Naive thymus-derived CD8-positive, alpha-beta T cell (primary cell): ENCODE results near the gene OVOL3. TPM values are rescaled to one million over a fixed set of nuclear protein-coding genes. Genes with fewer than 3 reads are reported as not detected.
"Not testable (repeated sequence)": the region's sequence is repeated elsewhere in the genome, so short reads cannot be mapped to it uniquely, and the experiment has no call there.

Source experiments
- ATAC-seq, 2 donors: fragments of 150-1000 bp; cut with Tn5 transposase in 1 of 2; sonication (Bioruptor Pico), chemical (Tn5 transposase) in 1 of 2; 1 replicate in 1 of 2; 2 replicates in 1 of 2; pipeline ENCODE4 v1.10.0; 2021; ENCODE audit warnings: mild to moderate bottlenecking in 2 of 2, moderate library complexity in 2 of 2
- POLR2A ChIA-PET: fragments of 350-600 bp; sonication (Branson Sonifier 250); formaldehyde crosslinking; loops from one replicate; lab custom pipeline; 2021; ENCODE audit warnings: antibody characterized with exemption; lab: Charles Lee
- DNase-seq, 10 donors: peaks; one replicate each; pipeline versions ENCODE4 v3.0.0 to v3.0.0-alpha.2; 2020 to 2022
- H3K27ac Mint-ChIP-seq, 10 donors: one replicate each; pipeline ENCODE4 v1.8.0; 2020 to 2022; ENCODE audit warnings: mild to moderate bottlenecking in 10 of 10, mixed read lengths in 10 of 10, moderate library complexity in 4 of 10, inconsistent platforms in 1 of 10
- H3K27me3 Mint-ChIP-seq, 5 donors: one replicate each; pipeline ENCODE4 v1.8.0; 2021 to 2022; ENCODE audit warnings: mixed read lengths in 5 of 5
- H3K36me3 Mint-ChIP-seq, 3 donors: one replicate each; pipeline ENCODE4 v1.8.0; 2020 to 2022; ENCODE audit warnings: mixed read lengths in 3 of 3, mild to moderate bottlenecking in 2 of 3, inconsistent platforms in 1 of 3
- H3K4me1 Mint-ChIP-seq, 4 donors: one replicate each; pipeline ENCODE4 v1.8.0; 2021 to 2022; ENCODE audit warnings: mixed read lengths in 4 of 4
- H3K4me3 Mint-ChIP-seq, 10 donors: one replicate each; pipeline ENCODE4 v1.8.0; 2020 to 2022; ENCODE audit warnings: mild to moderate bottlenecking in 10 of 10, mixed read lengths in 10 of 10, moderate library complexity in 6 of 10, inconsistent platforms in 1 of 10
- H3K9me3 Mint-ChIP-seq, 9 donors: one replicate each; pipeline ENCODE4 v1.8.0; 2020 to 2022; ENCODE audit warnings: mixed read lengths in 9 of 9, mild to moderate bottlenecking in 3 of 9, inconsistent platforms in 1 of 9, moderate library complexity in 1 of 9
- polyA plus RNA-seq, 3 donors: library from polyadenylated mRNA; unstranded; fragments of 300-500 nt; fragmentation: Illumina TruSeq; gene quantifications; one replicate each; pipeline ENCODE4 v1.2.3, GENCODE V29; 2021
- total RNA-seq, 8 experiments: library from RNA in 2 of 8; stranded (reverse) in 2 of 8; gene quantifications; one replicate each; pipeline ENCODE4 v1.2.3 and lab custom pipeline; 2021 to 2026

Gene OVOL3
- total and polyA plus RNA-seq, 5 experiments from 2014 or later = not detected

DNA sequence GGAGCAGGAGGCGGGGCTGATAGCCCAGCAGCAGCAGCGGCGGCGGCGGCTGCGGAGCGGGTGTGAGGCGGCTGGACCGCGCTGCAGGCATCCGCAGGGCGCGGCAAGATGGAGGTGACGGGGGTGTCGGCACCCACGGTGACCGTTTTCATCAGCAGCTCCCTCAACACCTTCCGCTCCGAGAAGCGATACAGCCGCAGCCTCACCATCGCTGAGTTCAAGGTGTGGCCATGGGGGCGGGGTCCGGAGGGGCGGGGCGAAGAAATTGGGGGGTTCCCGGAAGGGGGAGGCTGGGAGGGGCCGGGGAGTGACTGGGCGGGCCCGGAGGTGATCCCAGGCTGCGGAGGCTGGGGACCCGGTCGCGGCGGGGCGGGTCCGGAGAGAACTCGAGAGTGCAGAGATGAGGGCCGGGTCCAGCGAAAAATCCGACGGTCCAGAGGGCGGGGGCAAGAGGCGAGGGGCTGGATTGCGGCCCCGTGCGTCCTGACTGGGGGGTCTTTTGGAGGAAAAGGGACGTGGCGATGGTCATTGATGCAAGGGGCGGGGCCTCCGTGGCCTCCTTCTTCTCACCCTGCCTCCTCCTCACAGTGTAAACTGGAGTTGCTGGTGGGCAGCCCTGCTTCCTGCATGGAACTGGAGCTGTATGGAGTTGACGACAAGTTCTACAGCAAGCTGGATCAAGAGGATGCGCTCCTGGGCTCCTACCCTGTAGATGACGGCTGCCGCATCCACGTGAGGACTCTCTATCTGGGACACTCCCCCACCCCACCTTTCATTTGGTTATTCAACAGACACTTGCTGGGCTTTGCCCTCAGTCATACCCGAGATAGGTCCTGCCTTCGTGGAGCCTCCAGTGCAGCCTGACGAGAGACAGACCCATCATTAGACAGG lies 4.8 kb downstream of the OVOL3 start, which contains the start of gene TBCB:
TSS of gene TBCB (plus strand) at position 16 of the 891 bp plus-strand sequence. CDS start at position 109, 93 bp downstream.
- Mint-ChIP-seq H3K36me3 (peaks cover 0 to 45% (median 16%) of the 10 kb centered on the region in 3 donors), H3K4me1 (peaks cover 22 to 63% (median 55%) of the 10 kb centered on the region in 4 donors)
- POLR2A ChIA-PET = interaction anchor here (0.5 to 4.0 kb wide), 18 partner anchors 11 to 1118 kb away, joined by 3 to 42 read pairs (median 4); partner anchors contain the start of genes ALKBH6, CAPNS1, COX6B1 and PSENEN

DNA sequence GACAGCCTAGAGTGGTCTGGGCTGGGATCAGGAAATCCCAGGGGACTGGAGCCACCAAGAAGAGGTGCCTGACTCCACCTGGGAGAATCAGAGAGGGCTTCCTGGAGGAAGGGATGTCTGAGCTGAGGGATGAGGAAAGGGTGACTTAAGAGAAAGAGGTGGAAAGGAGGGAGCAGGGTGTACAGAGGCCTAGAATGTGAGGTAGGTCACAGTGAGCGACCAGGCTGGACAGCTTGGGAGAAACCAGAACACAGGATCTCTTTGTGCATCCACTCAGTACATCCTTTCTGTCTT lies 5.3 kb downstream of the OVOL3 start:
- POLR2A ChIA-PET = interaction anchor here (1.0 to 4.0 kb wide), 7 partner anchors 11 to 102 kb away, joined by 3 to 42 read pairs (median 16); partner anchors contain the start of genes ALKBH6, CAPNS1, THAP8 and ZNF146
- Mint-ChIP-seq H3K9me3 (peaks cover 0 to 3% (median 0%) of the 10 kb centered on the region in 9 donors), H3K27ac (peak overlapping the region; percentile 93 to 99 (median 98)), H3K4me1 (peaks cover 22 to 63% (median 55%) of the 10 kb centered on the region in 4 donors), H3K4me3 (peak overlapping the region; percentile 83 to 99 (median 94)), H3K36me3 (peaks cover 0 to 47% (median 16%) of the 10 kb centered on the region in 3 donors), H3K27me3 (peaks cover 0 to 4% (median 0%) of the 10 kb centered on the region in 5 donors)
- no peak for DNase-seq
- ATAC-seq = no peak

More for the DNA sequence above, 4.8 kb downstream of the OVOL3 start, which contains the start of gene TBCB:
- peaks cover 0 to 3% (median 0%) of the 10 kb centered on the region in 9 donors for H3K9me3 Mint-ChIP-seq
- DNase-seq = peak in 5 of 10 donors; percentile 84 to 94 (median 91)
- H3K4me3 Mint-ChIP-seq = peak within 1 kb of the TSS; percentile 83 to 99 (median 94)
- peak within 1 kb of the TSS; percentile 93 to 99 (median 98) for H3K27ac Mint-ChIP-seq
- peaks cover 0 to 4% (median 0%) of the 10 kb centered on the region in 5 donors for H3K27me3 Mint-ChIP-seq
- ATAC-seq = peak; percentile 47

DNA sequence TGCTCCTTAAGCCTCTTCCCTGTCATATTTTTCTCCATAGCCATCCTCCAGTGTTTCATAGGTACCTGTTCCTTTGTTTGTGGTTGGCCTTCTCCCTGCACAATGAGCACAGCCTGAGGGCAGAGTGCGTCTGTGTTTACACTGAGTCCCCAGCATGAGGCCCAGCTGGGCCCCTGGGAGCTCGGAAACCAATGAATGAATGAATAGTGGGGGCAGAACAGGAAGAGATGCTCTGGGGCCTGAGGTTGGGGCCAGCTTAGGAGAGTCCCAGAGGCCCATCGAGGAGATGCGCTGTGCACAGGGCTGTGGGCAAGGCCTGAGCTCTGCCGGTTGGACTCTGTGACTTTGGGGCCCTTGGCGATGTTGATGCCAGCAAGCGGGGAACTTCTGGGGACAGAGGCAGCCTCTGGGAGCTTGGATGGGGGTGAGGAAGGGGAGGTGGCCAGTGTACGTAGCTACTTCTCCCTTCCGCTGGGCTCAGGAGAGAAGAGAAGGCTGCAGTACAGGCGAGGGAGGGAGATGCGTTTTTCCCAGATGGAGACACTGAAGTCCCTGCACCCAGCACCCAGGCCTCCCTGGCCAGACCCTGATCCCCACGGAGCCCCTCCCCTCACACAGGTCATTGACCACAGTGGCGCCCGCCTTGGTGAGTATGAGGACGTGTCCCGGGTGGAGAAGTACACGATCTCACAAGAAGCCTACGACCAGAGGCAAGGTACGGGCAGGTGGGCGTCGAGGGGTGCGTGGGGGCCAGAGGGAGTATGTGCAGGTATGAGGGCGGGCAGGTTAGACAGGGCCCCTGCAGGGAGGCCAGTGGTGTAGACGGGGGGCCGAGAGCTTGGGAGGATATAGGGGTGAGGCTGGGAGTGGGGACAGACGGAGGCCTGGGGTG lies 9.4 kb downstream of the OVOL3 start:
- Mint-ChIP-seq H3K9me3 (no peaks in the 10 kb centered on the region), H3K36me3 (peaks cover 0 to 67% (median 14%) of the 10 kb centered on the region in 3 donors), H3K4me3 (peak overlapping the region in 2 of 10 donors; percentile 26 to 58), H3K27ac (peak overlapping the region in 5 of 10 donors; percentile 17 to 75 (median 56)), H3K27me3 (no peaks in the 10 kb centered on the region), H3K4me1 (peaks cover 12 to 38% (median 29%) of the 10 kb centered on the region in 4 donors)
- ATAC-seq (no peak), DNase-seq (no peak)
- POLR2A ChIA-PET = interaction anchor here (0.6 kb wide), 1 partner anchor 21 kb away, joined by 3 read pairs; no protein-coding TSS in a partner anchor

DNA sequence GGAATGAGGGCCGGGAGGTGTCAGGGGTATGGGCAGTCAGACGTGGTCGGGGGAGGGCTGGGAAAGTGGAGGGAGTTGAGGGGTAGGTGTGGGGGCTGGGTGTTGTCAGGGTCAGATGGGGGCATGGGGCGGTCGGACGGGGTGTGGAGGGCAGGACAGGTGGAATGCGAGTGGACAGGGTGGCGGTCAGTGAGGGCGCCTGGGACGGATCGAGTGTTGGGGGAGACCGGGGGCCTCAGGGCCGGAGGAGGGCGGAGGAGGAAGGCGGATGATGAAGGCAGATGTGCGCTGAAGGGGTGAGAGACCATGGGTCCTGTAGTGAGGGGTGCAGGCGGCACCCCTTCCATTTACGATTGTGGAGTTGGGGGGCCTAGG lies 10.0 kb downstream of the OVOL3 start:
- DNase-seq (no peak), ATAC-seq (no peak)
- Mint-ChIP-seq H3K27ac (no peak overlapping the region), H3K4me3 (no peak overlapping the region), H3K36me3 (peaks cover 0 to 73% (median 14%) of the 10 kb centered on the region in 3 donors), H3K27me3 (no peaks in the 10 kb centered on the region), H3K9me3 (no peaks in the 10 kb centered on the region), H3K4me1 (peaks cover 12 to 34% (median 25%) of the 10 kb centered on the region in 4 donors)
- POLR2A ChIA-PET = interaction anchor here (0.6 kb wide), 1 partner anchor 22 kb away, joined by 3 read pairs; no protein-coding TSS in a partner anchor

DNA sequence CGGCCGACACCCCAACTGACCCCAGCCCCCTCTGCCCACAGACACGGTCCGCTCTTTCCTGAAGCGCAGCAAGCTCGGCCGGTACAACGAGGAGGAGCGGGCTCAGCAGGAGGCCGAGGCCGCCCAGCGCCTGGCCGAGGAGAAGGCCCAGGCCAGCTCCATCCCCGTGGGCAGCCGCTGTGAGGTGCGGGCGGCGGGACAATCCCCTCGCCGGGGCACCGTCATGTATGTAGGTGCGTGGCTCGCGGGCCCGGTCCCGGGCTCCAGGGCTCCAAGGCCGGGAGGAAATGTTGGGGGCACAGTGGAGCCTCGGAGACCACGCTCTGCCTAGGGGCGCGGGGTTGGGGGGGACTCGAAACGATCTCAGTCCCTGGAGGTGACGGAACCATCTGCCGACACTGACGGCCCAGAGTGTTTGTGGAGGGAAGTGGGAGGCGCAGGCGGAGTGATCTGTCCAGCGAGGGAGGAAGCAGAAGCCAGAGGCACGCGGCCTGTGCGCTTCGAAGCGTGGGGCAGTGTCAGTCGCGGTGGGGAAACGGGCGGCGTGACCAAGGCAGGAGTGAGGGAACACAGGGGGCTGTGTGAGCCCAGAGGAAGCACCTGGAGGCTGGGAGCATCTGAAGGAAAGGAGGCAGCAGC lies 10.7 kb downstream of the OVOL3 start:
- Mint-ChIP-seq H3K27ac (no peak overlapping the region), H3K36me3 (peaks cover 0 to 74% (median 14%) of the 10 kb centered on the region in 3 donors), H3K4me3 (no peak overlapping the region), H3K9me3 (no peaks in the 10 kb centered on the region), H3K4me1 (peaks cover 7 to 28% (median 19%) of the 10 kb centered on the region in 4 donors), H3K27me3 (no peaks in the 10 kb centered on the region)
- DNase-seq = no peak
- ATAC-seq = no peak
- POLR2A ChIA-PET = no interaction called here

DNA sequence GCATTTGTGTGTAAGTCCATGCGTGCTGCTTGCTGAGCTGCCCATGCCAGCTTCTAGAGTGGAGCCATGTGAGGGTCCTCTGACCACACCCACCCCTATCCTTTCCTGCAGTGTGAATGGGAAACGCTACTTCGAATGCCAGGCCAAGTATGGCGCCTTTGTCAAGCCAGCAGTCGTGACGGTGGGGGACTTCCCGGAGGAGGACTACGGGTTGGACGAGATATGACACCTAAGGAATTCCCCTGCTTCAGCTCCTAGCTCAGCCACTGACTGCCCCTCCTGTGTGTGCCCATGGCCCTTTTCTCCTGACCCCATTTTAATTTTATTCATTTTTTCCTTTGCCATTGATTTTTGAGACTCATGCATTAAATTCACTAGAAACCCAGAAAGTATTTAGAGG lies 14.6 kb downstream of the OVOL3 start:
- ATAC-seq (no peak), DNase-seq (no peak)
- Mint-ChIP-seq H3K27ac (peak overlapping the region in 3 of 10 donors; percentile 8 to 78 (median 57)), H3K4me1 (peaks cover 2 to 19% (median 14%) of the 10 kb centered on the region in 4 donors), H3K36me3 (peaks cover 0 to 47% (median 5%) of the 10 kb centered on the region in 3 donors), H3K27me3 (no peaks in the 10 kb centered on the region), H3K9me3 (no peaks in the 10 kb centered on the region), H3K4me3 (no peak overlapping the region)
- POLR2A ChIA-PET = interaction anchor here (1.3 to 5.1 kb wide), 2 partner anchors 11 to 15 kb away, joined by 4 to 42 read pairs; partner anchors contain the start of genes CAPNS1, POLR2I and TBCB

DNA sequence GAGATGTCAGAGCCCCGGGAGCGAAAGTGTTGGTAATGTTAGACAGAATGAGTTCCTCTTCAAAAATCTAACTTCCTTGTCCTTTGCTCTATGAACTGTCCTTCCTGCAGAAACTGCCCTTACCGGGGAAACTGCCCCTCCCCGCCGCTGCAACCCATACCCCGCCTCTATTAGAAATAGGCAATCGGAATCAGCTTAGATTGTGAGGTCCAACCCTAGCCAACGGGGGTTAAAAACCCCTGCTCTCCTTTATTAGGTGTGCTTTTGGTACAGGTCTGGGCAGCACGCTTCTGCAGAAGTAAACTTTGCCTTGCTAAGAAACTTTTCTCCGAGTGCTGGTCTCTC lies 17.4 kb downstream of the OVOL3 start:
- peaks cover 0 to 28% (median 0%) of the 10 kb centered on the region in 3 donors for H3K36me3 Mint-ChIP-seq
- ATAC-seq (peak in 1 of 2 donors; percentile 18), DNase-seq (no peak)
- POLR2A ChIA-PET = interaction anchor here (0.7 to 5.1 kb wide), 9 partner anchors 12 to 380 kb away, joined by 3 to 42 read pairs (median 4); partner anchors contain the start of genes CAPNS1, LIN37, POLR2I and TBCB
- peak overlapping the region; percentile 60 to 95 (median 91) for H3K27ac Mint-ChIP-seq
- peaks cover 2 to 41% (median 16%) of the 10 kb centered on the region in 4 donors for H3K4me1 Mint-ChIP-seq
- H3K9me3 Mint-ChIP-seq = no peaks in the 10 kb centered on the region
- no peaks in the 10 kb centered on the region for H3K27me3 Mint-ChIP-seq
- peak overlapping the region; percentile 83 to 93 (median 90) for H3K4me3 Mint-ChIP-seq

DNA sequence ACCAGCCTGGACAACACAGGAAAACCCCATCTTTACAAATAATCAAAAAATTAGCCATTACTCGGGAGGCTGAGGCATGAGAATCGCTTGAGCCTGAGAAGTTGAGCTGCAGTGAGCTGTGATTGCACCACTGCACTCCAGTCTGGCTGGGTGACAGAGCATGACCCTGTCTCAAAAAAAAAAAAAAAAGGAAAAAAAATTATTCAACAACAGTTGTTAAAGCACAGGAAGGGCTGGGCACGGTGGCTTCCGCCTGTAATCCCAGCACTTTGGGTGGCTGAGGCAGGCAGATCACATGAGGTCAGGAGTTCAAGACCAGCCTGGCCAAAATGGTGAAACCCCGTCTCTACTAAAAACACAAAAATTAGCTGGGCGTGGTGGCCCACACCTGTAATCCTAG lies 20.3 kb downstream of the OVOL3 start:
- ATAC-seq, H3K36me3 Mint-ChIP-seq, DNase-seq, POLR2A ChIA-PET, H3K27me3 Mint-ChIP-seq, H3K9me3 Mint-ChIP-seq: not testable (repeated sequence)
- H3K4me1 Mint-ChIP-seq = peaks cover 2 to 44% (median 16%) of the 10 kb centered on the region in 4 donors
- H3K4me3 Mint-ChIP-seq = peak overlapping the region in 1 of 10 donors; percentile 24
- H3K27ac Mint-ChIP-seq = peak overlapping the region in 2 of 10 donors; percentile 36 to 69

DNA sequence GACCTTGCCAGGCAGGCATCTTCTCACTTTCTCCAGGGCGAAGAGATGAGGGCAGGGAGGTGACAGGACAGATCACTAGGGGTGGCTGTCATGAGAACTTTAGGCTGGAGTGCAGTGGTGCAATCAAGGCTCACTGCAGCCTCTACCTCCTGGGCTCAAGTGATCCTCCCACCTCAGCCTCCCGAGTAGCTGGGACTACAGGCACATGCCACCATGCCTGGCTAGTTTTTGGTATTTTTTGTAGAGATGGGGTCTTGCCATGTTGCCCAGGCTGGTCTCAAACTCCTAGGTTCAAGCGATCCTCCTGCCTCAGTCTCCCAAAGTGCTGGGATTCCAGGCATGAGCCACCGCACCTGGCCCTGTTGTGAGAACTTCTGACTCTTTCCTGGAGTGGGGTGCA lies 23.9 kb downstream of the OVOL3 start:
- ATAC-seq, DNase-seq, H3K27ac Mint-ChIP-seq, H3K36me3 Mint-ChIP-seq, H3K27me3 Mint-ChIP-seq, H3K4me3 Mint-ChIP-seq, POLR2A ChIA-PET, H3K9me3 Mint-ChIP-seq: not testable (repeated sequence)
- peaks cover 0 to 37% (median 4%) of the 10 kb centered on the region in 4 donors for H3K4me1 Mint-ChIP-seq

DNA sequence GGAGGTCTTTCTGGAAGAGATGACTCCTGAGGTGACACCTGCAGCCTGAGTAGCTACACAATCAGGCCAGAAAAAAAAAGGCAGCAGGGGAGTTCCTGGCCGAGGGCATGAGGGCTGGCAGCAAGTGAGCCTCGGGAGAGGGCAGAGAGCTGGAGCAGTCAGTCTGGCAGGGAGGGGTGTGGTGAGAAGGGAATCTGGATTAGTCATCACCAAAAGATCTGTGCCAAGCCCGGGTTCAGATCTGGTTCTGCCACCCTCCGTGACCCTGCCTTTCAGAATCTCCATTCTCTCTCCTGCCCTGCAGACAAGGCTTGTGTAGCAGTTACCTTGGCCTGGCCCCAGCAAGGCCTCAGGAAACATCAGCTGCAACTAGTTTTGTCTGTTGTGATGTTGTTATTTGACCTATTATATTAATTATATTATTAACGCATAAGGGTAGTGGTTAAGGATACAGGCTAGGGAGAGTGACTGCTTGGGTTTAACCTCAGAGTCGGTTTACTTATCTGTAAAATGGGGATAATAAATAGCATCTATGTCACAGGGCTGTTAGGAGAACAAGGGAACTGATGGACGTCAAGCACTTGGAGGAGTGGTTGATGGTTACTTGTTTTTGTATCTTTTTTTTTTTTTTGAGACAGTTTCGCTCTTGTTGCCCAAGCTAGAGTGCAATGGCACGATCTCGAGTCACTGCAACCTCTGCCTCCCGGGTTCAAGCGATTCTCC lies 26.2 kb downstream of the OVOL3 start:
- Mint-ChIP-seq H3K27ac (peak overlapping the region in 3 of 10 donors; percentile 1 to 23 (median 7)), H3K4me3 (no peak overlapping the region), H3K36me3 (peaks cover 0 to 10% (median 5%) of the 10 kb centered on the region in 3 donors), H3K27me3 (no peaks in the 10 kb centered on the region), H3K4me1 (peaks cover 10 to 32% (median 16%) of the 10 kb centered on the region in 4 donors), H3K9me3 (peaks cover 0 to 2% (median 0%) of the 10 kb centered on the region in 9 donors)
- no peak for DNase-seq
- POLR2A ChIA-PET = interaction anchor here (1.0 to 2.1 kb wide), 3 partner anchors 13 to 206 kb away, joined by 3 to 5 read pairs (median 4); partner anchors contain the start of gene TBCB
- no peak for ATAC-seq

DNA sequence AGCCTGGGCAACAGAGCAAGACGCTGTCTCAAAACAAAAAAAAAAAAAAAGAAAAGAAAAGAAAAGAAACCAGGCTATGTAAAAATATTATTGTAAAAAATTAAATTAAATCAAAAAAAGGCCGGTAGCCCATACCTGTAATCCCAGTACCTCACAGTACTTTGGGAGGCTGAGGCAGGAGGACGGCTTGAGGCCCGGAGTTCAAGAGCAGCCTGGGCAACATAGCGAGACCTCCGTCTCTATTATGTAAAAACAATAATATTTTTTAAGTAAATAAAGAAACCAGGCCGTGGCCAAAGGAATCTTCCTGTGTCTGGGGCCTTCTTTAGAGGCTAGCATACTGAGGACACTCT lies 28.2 kb downstream of the OVOL3 start:
- peaks cover 0 to 2% (median 0%) of the 10 kb centered on the region in 9 donors for H3K9me3 Mint-ChIP-seq
- peak overlapping the region; percentile 82 to 97 (median 95) for H3K27ac Mint-ChIP-seq
- ATAC-seq (no peak), DNase-seq (no peak)
- POLR2A ChIA-PET = interaction anchor here (0.7 to 2.2 kb wide), 7 partner anchors 9 to 389 kb away, joined by 3 to 23 read pairs (median 4); partner anchors contain the start of genes POLR2I, TBCB, THAP8 and ZNF146
- no peaks in the 10 kb centered on the region for H3K27me3 Mint-ChIP-seq
- H3K4me1 Mint-ChIP-seq = peaks cover 12 to 22% (median 19%) of the 10 kb centered on the region in 4 donors
- H3K36me3 Mint-ChIP-seq = peaks cover 0 to 23% (median 12%) of the 10 kb centered on the region in 3 donors
- H3K4me3 Mint-ChIP-seq = peak overlapping the region; percentile 92 to 96 (median 95)
